ENCODE results near the gene SPRING1.
A peak's percentile ranks its signal among the peaks of the same experiment; 100 is the strongest.
"Not testable (repeated sequence)": the region's sequence is repeated elsewhere in the genome, so short reads cannot be mapped to it uniquely, and the experiment has no call there.

SPRING1 gene, protein sequence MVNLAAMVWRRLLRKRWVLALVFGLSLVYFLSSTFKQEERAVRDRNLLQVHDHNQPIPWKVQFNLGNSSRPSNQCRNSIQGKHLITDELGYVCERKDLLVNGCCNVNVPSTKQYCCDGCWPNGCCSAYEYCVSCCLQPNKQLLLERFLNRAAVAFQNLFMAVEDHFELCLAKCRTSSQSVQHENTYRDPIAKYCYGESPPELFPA

GRCh38 chr12:116737774-116738657 is at the start of gene SPRING1, which contains the start of gene RNFT2:
Gene SPRING1 (minus strand): TSS chr12:116738069. CDS start chr12:116737900, 169 bp downstream.
Gene RNFT2 (plus strand): TSS chr12:116738315. CDS start chr12:116740498, 2,183 bp downstream.
- peak; percentile 97 for DNase-seq

DNA sequence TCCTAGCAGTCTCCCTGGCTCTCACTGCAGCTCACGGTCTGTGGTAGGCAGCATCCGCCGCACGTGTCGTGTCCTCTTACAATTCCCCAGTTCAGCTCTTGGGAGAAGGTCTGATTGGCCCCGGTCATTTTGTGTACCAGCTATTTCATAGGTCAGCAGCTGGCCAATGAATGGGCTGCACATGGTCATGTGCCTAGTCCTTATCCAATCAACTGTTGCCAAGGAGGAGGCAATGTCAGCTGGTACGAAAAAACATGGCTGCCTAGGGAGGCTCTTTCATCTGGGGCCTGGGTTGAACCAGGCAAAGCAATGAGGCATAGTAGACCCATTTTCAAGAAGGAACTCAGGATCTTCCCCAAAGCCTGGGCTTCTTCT is 46.4 kb upstream of the SPRING1 start:
- DNase-seq: no peak

DNA sequence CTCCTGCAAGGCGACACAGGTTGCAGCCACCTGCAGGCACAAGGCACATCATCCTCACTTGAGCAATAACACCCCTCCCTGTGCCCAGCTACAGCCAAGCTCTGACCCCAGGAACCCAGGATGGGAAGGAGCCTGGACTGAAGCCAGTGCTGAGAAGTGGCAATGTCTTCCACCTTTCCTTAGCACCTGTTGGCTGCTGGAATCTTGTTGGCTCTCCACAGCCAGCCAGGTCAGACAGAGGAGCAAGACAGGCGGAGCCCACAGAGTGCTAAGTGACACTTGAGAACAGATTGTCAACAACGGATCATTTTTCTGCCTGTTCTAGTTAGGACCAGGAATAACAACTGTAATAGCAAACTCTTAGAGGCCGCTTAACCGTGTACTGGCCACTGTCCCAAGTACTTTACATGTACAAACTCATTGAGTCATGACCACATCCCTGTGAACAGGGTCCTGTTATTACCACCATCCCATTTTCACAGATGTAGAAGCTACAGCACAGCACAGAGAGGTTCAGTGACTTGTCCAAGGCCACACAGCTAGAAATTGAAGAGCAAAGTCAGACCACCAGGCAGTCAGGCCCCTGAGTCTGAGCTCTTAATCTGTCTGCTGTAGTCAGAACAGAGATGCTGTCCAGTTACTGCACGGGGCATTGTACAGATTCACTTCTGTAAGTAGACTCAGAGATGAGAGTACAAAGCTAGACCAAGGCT is 45.8 kb upstream of the SPRING1 start:
- no peak for DNase-seq

GRCh38 chr12:116780942-116781341 is 43.1 kb upstream of the SPRING1 start:
- no peak for DNase-seq

GRCh38 chr12:116779597-116779996 is 41.7 kb upstream of the SPRING1 start:
- no peak for DNase-seq

DNA sequence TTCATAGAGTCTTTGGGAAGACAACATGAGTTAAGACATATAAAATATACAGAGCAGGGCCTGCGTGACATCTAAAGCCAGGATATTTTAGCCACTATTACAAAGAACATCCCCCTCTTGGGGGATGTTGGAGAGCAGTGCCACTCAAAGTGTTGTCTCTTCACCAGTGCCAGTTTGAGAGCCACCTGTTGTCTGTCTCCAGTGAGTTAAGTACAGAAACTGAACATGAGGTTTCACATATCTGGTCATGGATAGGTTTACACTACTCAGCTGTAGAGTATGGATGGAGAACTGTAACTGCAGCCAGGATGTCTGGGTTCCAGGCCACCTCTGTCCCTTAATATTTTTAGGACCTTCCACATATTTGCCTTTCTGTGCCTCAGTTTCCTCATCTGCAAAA is 39.4 kb upstream of the SPRING1 start:
- DNase-seq: no peak

GRCh38 chr12:116774020-116774419 is 36.2 kb upstream of the SPRING1 start:
- DNase-seq: no peak

DNA sequence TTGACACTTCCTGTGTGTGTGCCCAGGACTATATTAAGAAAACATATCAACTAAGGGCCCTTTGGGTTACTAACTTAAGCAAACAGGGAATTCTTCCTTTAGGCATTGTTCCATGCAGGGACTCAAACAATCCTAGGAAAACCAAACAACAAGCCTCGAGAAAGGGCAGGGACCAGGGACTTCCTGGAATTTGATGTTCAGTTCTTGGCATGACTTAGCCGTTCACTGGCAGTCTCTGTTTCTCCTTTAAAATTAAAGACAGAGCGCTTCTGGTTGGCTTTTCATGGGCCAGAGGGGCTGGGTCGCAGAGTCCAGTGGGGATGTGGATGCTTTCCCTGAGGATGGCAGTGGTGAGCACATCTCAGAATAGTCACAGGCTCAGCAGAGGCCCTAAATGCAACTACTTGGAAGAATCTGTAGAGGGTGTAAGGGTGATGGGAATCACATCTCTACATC is 35.4 kb upstream of the SPRING1 start:
- no peak for DNase-seq

DNA sequence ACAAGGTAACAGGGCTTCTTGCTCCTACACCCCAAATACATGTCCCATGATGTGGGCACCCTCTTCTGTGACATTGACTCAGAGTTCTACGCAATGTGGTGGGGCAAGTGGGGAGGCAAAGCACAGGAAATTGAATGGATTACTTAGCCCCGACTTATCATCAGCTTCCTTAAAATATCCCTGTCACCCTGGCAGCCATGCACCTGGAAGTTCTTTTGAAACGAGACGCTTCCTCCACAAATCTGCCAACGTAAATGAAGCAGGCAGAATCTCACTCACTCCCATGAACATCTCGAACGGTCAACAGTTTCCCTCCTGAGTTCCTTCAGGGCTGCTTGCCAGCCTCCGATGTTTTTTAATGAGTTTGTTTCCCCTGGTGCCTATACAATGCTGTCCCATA is 33.8 kb upstream of the SPRING1 start:
- no peak for DNase-seq

DNA sequence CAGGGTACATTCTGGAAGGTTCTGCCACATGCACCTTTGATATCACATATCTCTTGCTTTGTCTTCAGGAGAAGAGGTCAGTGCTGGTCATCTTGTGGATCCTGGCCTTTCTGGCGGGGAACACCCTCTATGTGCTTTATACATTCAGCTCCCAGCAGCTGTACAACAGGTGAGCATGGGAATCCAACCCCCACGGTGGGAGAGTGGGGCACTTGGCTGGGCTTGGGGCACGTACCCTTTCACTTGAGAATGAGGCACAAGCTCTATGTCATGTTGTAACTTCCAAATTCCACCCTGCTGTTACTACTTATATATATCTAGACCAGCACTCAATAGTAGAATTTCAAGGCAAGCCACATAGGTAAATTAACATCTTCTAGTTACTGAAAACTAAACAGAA is 28.9 kb upstream of the SPRING1 start:
- DNase-seq: no peak

- no peak for DNase-seq
These were observed 28.4 kb upstream of the SPRING1 start for GRCh38 chr12:116766285-116766684.

DNA sequence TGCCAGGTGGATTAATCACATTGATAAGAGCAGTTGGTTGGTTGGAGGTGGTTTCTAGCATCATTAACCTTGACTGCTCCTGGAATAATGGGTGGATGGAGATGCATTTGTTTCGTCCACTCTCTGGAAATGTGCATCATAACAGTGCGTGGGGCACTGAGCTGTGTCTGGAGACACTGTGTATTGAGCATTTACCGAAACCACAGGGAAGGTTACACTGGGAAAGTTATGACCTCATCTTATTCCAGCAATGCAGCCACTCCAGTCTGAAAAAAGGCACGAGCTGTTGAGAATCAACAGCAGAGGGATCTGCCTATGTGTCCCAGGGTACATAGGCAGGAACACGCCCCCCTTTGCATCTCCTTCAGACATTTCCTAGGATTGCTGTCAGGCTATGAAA is 27.4 kb upstream of the SPRING1 start:
- DNase-seq: no peak

GRCh38 chr12:116761499-116761898 is 23.6 kb upstream of the SPRING1 start:
- no peak for DNase-seq

GRCh38 chr12:116760622-116761020 is 22.8 kb upstream of the SPRING1 start:
- no peak for DNase-seq

- DNase-seq: no peak
These were observed 22.1 kb upstream of the SPRING1 start for GRCh38 chr12:116759783-116760621.

GRCh38 chr12:116754783-116755182 is 16.9 kb upstream of the SPRING1 start:
- not testable (repeated sequence) for DNase-seq

DNA sequence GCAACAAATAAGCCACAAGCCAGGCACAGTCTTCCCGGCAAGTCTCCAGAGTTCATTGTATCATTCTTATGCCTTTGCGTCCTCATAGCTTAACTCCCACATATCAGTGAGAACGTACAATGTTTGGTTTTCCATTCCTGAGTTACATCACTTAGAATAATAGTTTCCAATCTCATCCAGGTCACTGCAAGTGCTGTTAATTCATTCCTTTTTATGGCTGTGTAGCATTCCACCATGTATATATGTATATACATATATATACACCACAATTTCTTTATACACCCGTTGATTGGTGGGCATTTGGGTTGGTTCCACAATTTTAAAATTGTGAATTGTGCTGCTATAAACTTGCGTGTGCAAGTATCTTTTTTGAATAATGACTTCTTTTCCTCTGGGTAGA is 16.2 kb upstream of the SPRING1 start:
- not testable (repeated sequence) for DNase-seq

DNA sequence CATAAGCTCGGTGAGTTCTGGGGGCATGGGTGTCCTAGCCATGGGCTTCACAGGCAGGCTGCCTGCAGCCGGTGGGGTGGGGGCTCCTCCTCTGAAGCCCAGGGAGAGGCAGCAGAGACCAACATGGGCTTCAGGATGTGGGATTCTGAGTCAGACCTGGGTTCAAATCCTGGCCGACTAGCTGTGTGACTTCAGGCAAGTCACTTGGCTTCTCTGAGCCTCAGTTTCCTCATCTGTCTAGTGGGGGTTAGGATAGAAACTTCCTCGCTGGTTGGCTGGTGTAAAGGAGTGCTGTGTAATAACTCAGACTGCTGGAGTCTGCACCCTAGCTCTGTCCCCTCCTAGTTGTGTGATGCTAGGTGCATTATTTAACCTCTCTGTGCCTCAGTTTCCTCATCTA is 12.4 kb upstream of the SPRING1 start:
- DNase-seq: no peak

GRCh38 chr12:116749884-116750283 is 12.0 kb upstream of the SPRING1 start:
- no peak for DNase-seq

DNA sequence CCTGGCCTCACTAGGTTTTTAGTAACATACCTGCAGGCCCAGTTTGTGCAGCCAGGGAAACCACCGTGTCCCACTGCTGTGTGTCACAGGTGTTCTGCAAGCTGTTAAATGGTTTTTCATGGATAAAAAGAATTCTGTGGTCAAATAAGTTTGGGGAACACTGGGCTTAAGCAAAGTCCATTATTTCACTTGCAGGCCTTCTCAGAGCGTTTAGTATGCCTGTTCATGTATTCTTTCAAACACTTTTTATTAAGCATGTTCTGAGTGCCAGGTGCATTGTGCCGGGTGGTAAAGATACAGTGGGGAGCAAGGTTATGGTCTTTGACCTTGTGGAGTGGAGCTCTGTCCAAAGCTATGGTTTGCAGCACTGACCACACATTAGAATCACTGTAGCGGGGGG is 7.7 kb upstream of the SPRING1 start:
- no peak for DNase-seq

DNA sequence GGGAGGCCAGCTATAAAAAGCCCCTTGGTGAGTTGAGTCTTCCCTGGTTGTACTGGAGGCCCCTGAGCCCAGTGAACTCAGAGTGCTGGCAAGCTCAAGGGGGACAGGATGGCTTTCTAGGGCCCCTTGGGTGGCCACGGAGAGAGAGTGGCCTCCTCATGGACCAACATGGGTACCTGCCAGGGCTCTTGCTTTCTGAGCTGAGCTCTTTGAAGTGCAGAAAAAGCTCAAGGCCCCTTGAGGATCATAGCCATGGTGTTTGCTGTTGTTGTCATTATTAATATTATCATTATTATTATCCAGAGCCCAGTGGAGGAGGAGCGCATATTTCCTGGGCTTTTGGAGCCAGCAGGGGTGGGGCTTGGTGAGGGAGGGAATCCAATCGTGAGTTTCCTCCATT is 6.9 kb upstream of the SPRING1 start:
- DNase-seq: no peak

DNA sequence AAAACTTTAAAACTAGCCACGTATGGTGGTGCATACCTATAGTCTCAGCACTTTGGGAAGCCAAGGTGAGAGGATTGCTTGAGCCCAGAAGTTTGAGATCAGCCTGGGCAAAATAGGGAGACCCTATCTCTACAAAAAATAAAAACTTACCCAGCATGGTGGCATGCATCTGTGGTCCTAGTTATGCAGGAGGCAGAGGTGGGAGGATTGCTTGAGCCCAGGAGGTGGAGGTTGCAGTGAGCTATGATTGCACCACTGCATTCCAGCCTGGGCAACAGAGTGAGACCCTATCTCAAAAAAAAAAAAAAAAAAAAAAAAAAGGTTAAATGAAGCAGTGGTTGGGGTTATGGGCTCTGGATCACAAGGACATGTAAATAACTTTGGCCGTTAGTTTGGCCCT is 4.9 kb upstream of the SPRING1 start:
- DNase-seq: not testable (repeated sequence)
